ENCODE results near the gene BCAN. TPM values are rescaled to one million over a fixed set of nuclear protein-coding genes. Genes with fewer than 3 reads are reported as not detected.

The BCAN gene
- total RNA-seq, 1 experiment from 2014 or later: 43.7 TPM

GRCh38 chr1:156680056-156680455 is 38.1 kb downstream of the BCAN start:
- in situ Hi-C loops (cut with HindIII; ENCODE audit: low pct_unique_long_range_greater_than_20kb, low sequenced_read_pairs): no loop called here
- no peak for DNase-seq (ENCODE audit: low read depth, low spot score)

- no peak for DNase-seq (ENCODE audit: low read depth, low spot score)
- in situ Hi-C loops (cut with HindIII; ENCODE audit: low pct_unique_long_range_greater_than_20kb, low sequenced_read_pairs): no loop called here
These were observed 39.5 kb downstream of the BCAN start for GRCh38 chr1:156681196-156681960.

GRCh38 chr1:156682166-156682890 is 40.4 kb downstream of the BCAN start:
- DNase-seq (ENCODE audit: low read depth, low spot score): no peak
- in situ Hi-C loops (cut with HindIII; ENCODE audit: low pct_unique_long_range_greater_than_20kb, low sequenced_read_pairs): no loop called here

- DNase-seq (ENCODE audit: low read depth, low spot score): no peak
- in situ Hi-C loops (cut with HindIII; ENCODE audit: low pct_unique_long_range_greater_than_20kb, low sequenced_read_pairs): no loop called here
These were observed 42.4 kb downstream of the BCAN start for GRCh38 chr1:156684227-156684782.

- in situ Hi-C loops (cut with HindIII; ENCODE audit: low pct_unique_long_range_greater_than_20kb, low sequenced_read_pairs): no loop called here
- peak; percentile 89 for DNase-seq (ENCODE audit: low read depth, low spot score)
These were observed 47.4 kb downstream of the BCAN start for GRCh38 chr1:156689035-156689952.

- no peak for DNase-seq (ENCODE audit: low read depth, low spot score)
- in situ Hi-C loops (cut with HindIII; ENCODE audit: low pct_unique_long_range_greater_than_20kb, low sequenced_read_pairs): no loop called here
These were observed 48.2 kb downstream of the BCAN start for GRCh38 chr1:156689953-156690674.

GRCh38 chr1:156690675-156691036 is 48.7 kb downstream of the BCAN start:
- in situ Hi-C loops (cut with HindIII; ENCODE audit: low pct_unique_long_range_greater_than_20kb, low sequenced_read_pairs): no loop called here

GRCh38 chr1:156691191-156691590 is 49.3 kb downstream of the BCAN start:
- in situ Hi-C loops (cut with HindIII; ENCODE audit: low pct_unique_long_range_greater_than_20kb, low sequenced_read_pairs): no loop called here
- no peak for DNase-seq (ENCODE audit: low read depth, low spot score)

More at GRCh38 chr1:156690675-156691036, 48.7 kb downstream of the BCAN start:
- no peak for DNase-seq (ENCODE audit: low read depth, low spot score)

GRCh38 chr1:156691665-156692440 is 49.9 kb downstream of the BCAN start:
- in situ Hi-C loops (cut with HindIII; ENCODE audit: low pct_unique_long_range_greater_than_20kb, low sequenced_read_pairs): no loop called here
- no peak for DNase-seq (ENCODE audit: low read depth, low spot score)

GRCh38 chr1:156692441-156692924 is 50.6 kb downstream of the BCAN start:
- no peak for DNase-seq (ENCODE audit: low read depth, low spot score)
- in situ Hi-C loops (cut with HindIII; ENCODE audit: low pct_unique_long_range_greater_than_20kb, low sequenced_read_pairs): no loop called here

- no peak for DNase-seq (ENCODE audit: low read depth, low spot score)
- in situ Hi-C loops (cut with HindIII; ENCODE audit: low pct_unique_long_range_greater_than_20kb, low sequenced_read_pairs): no loop called here
These were observed 51.3 kb downstream of the BCAN start for GRCh38 chr1:156692925-156693847.

- in situ Hi-C loops (cut with HindIII; ENCODE audit: low pct_unique_long_range_greater_than_20kb, low sequenced_read_pairs): no loop called here
- DNase-seq (ENCODE audit: low read depth, low spot score): no peak
These were observed 52.2 kb downstream of the BCAN start for GRCh38 chr1:156693848-156694689.

GRCh38 chr1:156694690-156694962 is 52.7 kb downstream of the BCAN start:
- in situ Hi-C loops (cut with HindIII; ENCODE audit: low pct_unique_long_range_greater_than_20kb, low sequenced_read_pairs): no loop called here
- DNase-seq (ENCODE audit: low read depth, low spot score): no peak

GRCh38 chr1:156696755-156697154 is 54.8 kb downstream of the BCAN start:
- no peak for DNase-seq (ENCODE audit: low read depth, low spot score)
- in situ Hi-C loops (cut with HindIII; ENCODE audit: low pct_unique_long_range_greater_than_20kb, low sequenced_read_pairs): no loop called here

GRCh38 chr1:156697481-156697880 is 55.6 kb downstream of the BCAN start:
- in situ Hi-C loops (cut with HindIII; ENCODE audit: low pct_unique_long_range_greater_than_20kb, low sequenced_read_pairs): no loop called here
- DNase-seq (ENCODE audit: low read depth, low spot score): no peak

Measured in SK-MEL-5 (cell line).